Esophagus squamous epithelium (tissue), 5 donors: ENCODE data around the gene DLEC1. TPM values are rescaled to one million over a fixed set of nuclear protein-coding genes. Genes with fewer than 3 reads are reported as not detected.
A peak's percentile ranks its signal among the peaks of the same experiment; 100 is the strongest.
"Not testable (repeated sequence)": the region's sequence is repeated elsewhere in the genome, so short reads cannot be mapped to it uniquely, and the experiment has no call there.

Source experiments
- DNase-seq: peaks from one replicate; lab custom pipeline; 2025; lab: John Stamatoyannopoulos, UW
- H3K27ac ChIP-seq, 4 donors: fragments of 200-600 bp; sonication (generic); one replicate each; pipeline ENCODE4 v1.5.1; 2016 to 2019; ENCODE audit warnings: mild to moderate bottlenecking in 1 of 4
- H3K27me3 ChIP-seq, 4 donors: fragments of 200-600 bp; sonication (generic); 1 replicate in 3 of 4; 2 replicates in 1 of 4; pipeline versions ENCODE4 v1.5.1 to v1.6.0; 2017 to 2021; ENCODE audit warnings: antibody characterized with exemption in 1 of 4
- H3K36me3 ChIP-seq, 3 donors: fragments of 200-600 bp; sonication (generic); one replicate each; pipeline ENCODE4 v1.5.1; 2016 to 2019
- H3K4me1 ChIP-seq, 3 donors: fragments of 200-600 bp; sonication (generic); one replicate each; pipeline ENCODE4 v1.5.1; 2017 to 2019
- H3K4me3 ChIP-seq, 4 donors: fragments of 200-600 bp; sonication (generic); 1 replicate in 3 of 4; 2 replicates in 1 of 4; pipeline ENCODE4 v1.5.1; 2016 to 2019; ENCODE audit warnings: mild to moderate bottlenecking in 2 of 4, moderate library complexity in 1 of 4
- H3K9me3 ChIP-seq, 3 donors: fragments of 200-600 bp; sonication (generic); one replicate each; pipeline ENCODE4 v1.5.1; 2016 to 2019
- CTCF ChIP-seq, 6 experiments: fragments of 450-650 bp in 4 of 6; fragments of 200-600 bp in 2 of 6; sonication (generic) in 2 of 6; IDR thresholded peaks; one replicate each; pipeline ENCODE4 v1.5.1; 2016 to 2019; ENCODE audit warnings: antibody characterized with exemption in 6 of 6, mild to moderate bottlenecking in 4 of 6, moderate library complexity in 4 of 6
- POLR2A ChIP-seq, 4 donors: fragments of 450-650 bp; IDR thresholded peaks; one replicate each; pipeline ENCODE4 v1.6.1; 2017; ENCODE audit warnings: antibody characterized with exemption in 4 of 4, mild to moderate bottlenecking in 4 of 4, moderate library complexity in 3 of 4
- WGBS, 2 donors: methylation state at CpG; one replicate each; pipeline ENCODE4 v1.1.5; 2018; 5-methylcytosine and 5-hydroxymethylcytosine counted together
- intact Hi-C: fragments of 100-400 bp; cut with DNase I; formaldehyde crosslinking; loops from one replicate; pipeline ENCODE4 v1.15.0; 2022
- total RNA-seq, 4 donors: library from RNA; depleted of rRNA; stranded (reverse); fragments of >200 nt; gene quantifications; one replicate each; pipeline ENCODE4 v1.1.0, GENCODE V29; 2016
- donor health status: DM: yes; HTN: yes; CAD: no.

The DLEC1 gene
- total RNA-seq, 4 donors from 2014 or later = 0.19 TPM; not detected in 3

GRCh38 chr3:38031022-38031994 is 7.7 kb upstream of the DLEC1 start:
- TF ChIP-seq CTCF (IDR thresholded peaks at IDR 0.05) (no peak), POLR2A (IDR thresholded peaks at IDR 0.05) (peak in 1 of 4 donors; percentile 25)
- no peaks in the 10 kb centered on the region for H3K27me3 ChIP-seq
- 11 to 28% methylated on average over 5 to 6 of the region's 9 CpGs for WGBS, 2 donors
- no peaks in the 10 kb centered on the region for H3K9me3 ChIP-seq
- no peak overlapping the region for H3K4me3 ChIP-seq
- peak overlapping the region; percentile 91 to 95 (median 93) for H3K27ac ChIP-seq
- DNase-seq = no peak
- no peaks in the 10 kb centered on the region for H3K36me3 ChIP-seq
- intact Hi-C loops = loop anchor here (10.0 kb wide), 1 partner anchor 103 kb away; the partner anchor contains the start of genes ACAA1 and MYD88
- peaks cover 27 to 74% (median 40%) of the 10 kb centered on the region in 3 donors for H3K4me1 ChIP-seq

- intact Hi-C loops = loop anchor here (10.0 kb wide), 1 partner anchor 102 kb away; the partner anchor contains the start of genes ACAA1 and MYD88
- DNase-seq = no peak
- H3K27ac ChIP-seq = peak overlapping the region in 2 of 4 donors; percentile 94 to 95
Observed at GRCh38 chr3:38032328-38032865, 6.6 kb upstream of the DLEC1 start.

GRCh38 chr3:38033586-38033985 is 5.4 kb upstream of the DLEC1 start:
- peaks cover 23 to 53% (median 29%) of the 10 kb centered on the region in 3 donors for H3K4me1 ChIP-seq
- 77 to 80% methylated on average over 4 to 5 of the region's 7 CpGs for WGBS, 2 donors
- H3K36me3 ChIP-seq, H3K9me3 ChIP-seq, H3K27me3 ChIP-seq, H3K4me3 ChIP-seq, DNase-seq, H3K27ac ChIP-seq: not testable (repeated sequence)
- intact Hi-C loops = loop anchor here (10.0 kb wide), 1 partner anchor 101 kb away; the partner anchor contains the start of genes ACAA1 and MYD88

More at GRCh38 chr3:38032328-38032865, 6.6 kb upstream of the DLEC1 start:
- peaks cover 27 to 63% (median 35%) of the 10 kb centered on the region in 3 donors for H3K4me1 ChIP-seq
- H3K4me3 ChIP-seq = no peak overlapping the region
- H3K9me3 ChIP-seq = no peaks in the 10 kb centered on the region
- TF ChIP-seq POLR2A (IDR thresholded peaks at IDR 0.05) (no peak), CTCF (IDR thresholded peaks at IDR 0.05) (no peak)
- no peaks in the 10 kb centered on the region for H3K27me3 ChIP-seq
- 93% methylated on average over 1 of the region's 1 CpG; no CpG with 5 or more reads in 1 of the 2 donors for WGBS, 2 donors
- no peaks in the 10 kb centered on the region for H3K36me3 ChIP-seq

GRCh38 chr3:38034335-38034734 is 4.7 kb upstream of the DLEC1 start:
- not testable (repeated sequence) for H3K36me3 ChIP-seq, H3K27ac ChIP-seq, DNase-seq, H3K27me3 ChIP-seq, H3K4me3 ChIP-seq, H3K9me3 ChIP-seq
- H3K4me1 ChIP-seq = peaks cover 27 to 53% (median 28%) of the 10 kb centered on the region in 3 donors
- intact Hi-C loops = loop anchor here (10.0 kb wide), 1 partner anchor 100 kb away; the partner anchor contains the start of genes ACAA1 and MYD88
- WGBS, 2 donors = 92% methylated on average over 9 of the region's 9 CpGs

- no peaks in the 10 kb centered on the region for H3K27me3 ChIP-seq
- DNase-seq = no peak
- no peaks in the 10 kb centered on the region for H3K36me3 ChIP-seq
- H3K27ac ChIP-seq = no peak overlapping the region
- intact Hi-C loops = loop anchor here (10.0 kb wide), 1 partner anchor 99 kb away; the partner anchor contains the start of genes ACAA1 and MYD88
- no peaks in the 10 kb centered on the region for H3K9me3 ChIP-seq
- no peak overlapping the region for H3K4me3 ChIP-seq
- 76 to 89% methylated on average over 5 of the region's 5 CpGs for WGBS, 2 donors
- TF ChIP-seq CTCF (IDR thresholded peaks at IDR 0.05) (no peak), POLR2A (IDR thresholded peaks at IDR 0.05) (no peak)
- H3K4me1 ChIP-seq = peaks cover 17 to 44% (median 18%) of the 10 kb centered on the region in 3 donors
Observed at GRCh38 chr3:38036286-38036685, 2.7 kb upstream of the DLEC1 start.
